ENCODE results near the gene ARPC5. TPM values are rescaled to one million over a fixed set of nuclear protein-coding genes. Genes with fewer than 3 reads are reported as not detected.
A peak's percentile ranks its signal among the peaks of the same experiment; 100 is the strongest.
"Not testable (repeated sequence)": the region's sequence is repeated elsewhere in the genome, so short reads cannot be mapped to it uniquely, and the experiment has no call there.

Gene ARPC5
- total RNA-seq, 4 donors from 2014 or later, result 73.0 to 234 (median 170) TPM

GRCh38 chr1:183632964-183633363 is 2.6 kb downstream of the ARPC5 start:
- H3K27ac ChIP-seq, result peak overlapping the region; percentile 91 to 97
- intact Hi-C loops (cut with DNase I; ENCODE audit: low total_unique reads), result loop anchor here (10.0 kb wide), 1 partner anchor 158 kb away; the partner anchor contains the start of gene SMG7
- H3K27me3 ChIP-seq, result no peaks in the 10 kb centered on the region
- no peaks in the 10 kb centered on the region for H3K36me3 ChIP-seq
- no peak for TF ChIP-seq POLR2A (IDR thresholded peaks at IDR 0.05)
- TF ChIP-seq CTCF (IDR thresholded peaks at IDR 0.05), result no peak
- peak overlapping the region; percentile 71 to 92 for H3K4me3 ChIP-seq
- H3K4me1 ChIP-seq, result peaks cover 10 to 12% of the 10 kb centered on the region in 2 donors
- H3K9me3 ChIP-seq, result no peaks in the 10 kb centered on the region
- DNase-seq, result no peak

DNA sequence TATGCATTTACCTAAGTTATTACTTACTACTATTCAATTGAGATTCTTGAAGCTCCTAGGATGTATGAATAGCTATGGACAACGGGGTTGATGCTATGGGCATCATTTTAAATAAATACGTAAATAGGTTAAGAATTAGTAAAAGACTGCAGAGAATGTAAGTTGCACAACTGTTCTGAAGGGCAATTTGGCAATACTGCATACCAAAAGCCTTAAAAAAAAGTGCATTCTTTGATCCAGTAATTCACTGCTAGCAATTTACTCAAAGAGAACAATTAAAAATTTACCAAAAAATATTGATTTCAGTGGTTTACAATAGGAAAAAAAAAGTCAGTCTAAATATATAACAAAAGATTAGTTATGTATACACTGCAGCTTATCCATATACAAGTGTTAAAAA is 3.5 kb downstream of the ARPC5 start:
- DNase-seq, result no peak
- no peaks in the 10 kb centered on the region for H3K9me3 ChIP-seq
- H3K4me3 ChIP-seq, result peak overlapping the region; percentile 71 to 92
- H3K27ac ChIP-seq, result peak overlapping the region; percentile 91 to 97
- no peaks in the 10 kb centered on the region for H3K36me3 ChIP-seq
- no peak for TF ChIP-seq POLR2A (IDR thresholded peaks at IDR 0.05)
- no peak for TF ChIP-seq CTCF (IDR thresholded peaks at IDR 0.05)
- intact Hi-C loops (cut with DNase I; ENCODE audit: low total_unique reads), result loop anchor here (10.0 kb wide), 1 partner anchor 157 kb away; the partner anchor contains the start of gene SMG7
- no peaks in the 10 kb centered on the region for H3K27me3 ChIP-seq
- H3K4me1 ChIP-seq, result peaks cover 10 to 12% of the 10 kb centered on the region in 2 donors

GRCh38 chr1:183630748-183631147 is 4.8 kb downstream of the ARPC5 start:
- intact Hi-C loops (cut with DNase I; ENCODE audit: low total_unique reads), result loop anchor here (10.0 kb wide), 1 partner anchor 156 kb away; the partner anchor contains the start of gene SMG7
- DNase-seq, result no peak
- Histone ChIP-seq H3K4me1 (peaks cover 10 to 12% of the 10 kb centered on the region in 2 donors), H3K27ac (peak overlapping the region; percentile 91 to 97), H3K9me3 (no peaks in the 10 kb centered on the region), H3K27me3 (no peaks in the 10 kb centered on the region), H3K36me3 (no peaks in the 10 kb centered on the region), H3K4me3 (peak overlapping the region in 1 of 2 donors; percentile 6)
- TF ChIP-seq CTCF (IDR thresholded peaks at IDR 0.05), result no peak
- no peak for TF ChIP-seq POLR2A (IDR thresholded peaks at IDR 0.05)

DNA sequence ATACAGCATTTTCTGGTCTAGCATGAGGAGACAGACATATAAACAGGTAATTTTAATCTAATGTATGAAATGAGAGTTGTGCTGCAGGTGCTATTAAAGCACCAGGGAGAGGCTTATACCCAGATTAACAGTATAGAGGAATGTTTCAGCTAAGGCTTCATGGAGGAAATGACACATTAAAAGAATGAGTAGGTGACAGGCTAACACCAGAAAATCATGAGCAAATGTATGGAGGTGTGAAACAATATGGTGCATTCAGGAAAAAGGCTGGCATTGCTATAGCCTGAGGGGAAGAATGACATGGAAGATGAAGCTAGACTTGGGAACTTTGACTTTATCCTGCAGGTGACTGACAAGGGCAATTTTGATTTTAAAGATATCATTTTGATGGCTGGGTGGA is 7.0 kb downstream of the ARPC5 start:
- Histone ChIP-seq H3K4me1 (peaks cover 10 to 12% of the 10 kb centered on the region in 2 donors), H3K9me3 (no peaks in the 10 kb centered on the region), H3K27me3 (no peaks in the 10 kb centered on the region), H3K4me3 (no peak overlapping the region), H3K36me3 (no peaks in the 10 kb centered on the region), H3K27ac (no peak overlapping the region)
- intact Hi-C loops (cut with DNase I; ENCODE audit: low total_unique reads), result no loop called here
- DNase-seq, result no peak
- no peak for TF ChIP-seq POLR2A (IDR thresholded peaks at IDR 0.05)
- TF ChIP-seq CTCF (IDR thresholded peaks at IDR 0.05), result no peak

DNA sequence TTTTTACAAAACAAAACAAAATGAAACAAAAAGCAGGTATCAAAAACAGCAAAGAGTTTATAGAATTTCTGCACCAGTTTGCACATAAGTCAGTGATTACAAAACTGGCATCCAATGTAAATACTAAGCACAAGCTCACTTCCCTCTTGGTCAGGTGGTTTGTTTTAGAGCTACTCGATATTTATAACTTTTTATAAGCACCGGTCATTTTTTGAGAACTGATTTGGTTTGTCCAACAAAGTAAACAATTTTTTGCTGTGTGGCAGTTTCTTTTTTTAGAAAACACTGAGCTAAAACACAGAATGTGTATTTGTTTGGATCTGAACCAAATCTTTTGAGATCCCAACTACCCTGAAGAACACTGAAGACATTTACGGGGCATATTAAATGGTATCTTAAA is 9.3 kb downstream of the ARPC5 start:
- intact Hi-C loops (cut with DNase I; ENCODE audit: low total_unique reads), result not testable (repeated sequence)
- peaks cover 10 to 12% of the 10 kb centered on the region in 2 donors for H3K4me1 ChIP-seq

More for the DNA sequence above, 9.3 kb downstream of the ARPC5 start:
- not testable (repeated sequence) for H3K9me3 ChIP-seq, H3K4me3 ChIP-seq, H3K36me3 ChIP-seq, DNase-seq, H3K27me3 ChIP-seq
- H3K27ac ChIP-seq, result peak overlapping the region in 1 of 2 donors; percentile 65
